Neural cell (in vitro differentiated cells): ENCODE data around the gene AP5B1. TPM values are rescaled to one million over a fixed set of nuclear protein-coding genes. Genes with fewer than 3 reads are reported as not detected.

Experiments
- H2AFZ ChIP-seq: fragments of 200-600, 300-800 bp; sonication (generic), shearing (Covaris generic); 2 replicates; pipeline ENCODE4 v1.6.0; 2014; ENCODE audit warnings: low read depth, mild to moderate bottlenecking, antibody characterized with exemption, low read length, moderate library complexity
- H3F3A ChIP-seq: fragments of 200-600 bp; shearing (Covaris generic); 2 replicates; pipeline ENCODE4 v1.6.1; 2016; ENCODE audit warnings: mild to moderate bottlenecking, moderate library complexity, mixed read lengths, antibody characterized with exemption, low read length; ENCODE audit not compliant: insufficient read depth, poor library complexity, severe bottlenecking
- H3K27ac ChIP-seq: fragments of 200-600, 300-800 bp; sonication (generic), shearing (Covaris generic); 2 replicates; pipeline ENCODE4 v1.5.1; 2014; ENCODE audit warnings: mild to moderate bottlenecking, low read length, moderate library complexity
- H3K27me3 ChIP-seq: fragments of 300-800, 200-600 bp; sonication (generic), shearing (Covaris generic); 2 replicates; pipeline ENCODE4 v1.6.0; 2014; ENCODE audit warnings: mild to moderate bottlenecking, low read depth, low read length, moderate library complexity; ENCODE audit not compliant: insufficient read depth
- H3K36me3 ChIP-seq: fragments of 300-800, 200-600 bp; sonication (generic), shearing (Covaris generic); 2 replicates; pipeline ENCODE4 v1.5.1; 2014; ENCODE audit warnings: mild to moderate bottlenecking, antibody characterized with exemption, low read length, moderate library complexity; ENCODE audit not compliant: insufficient read depth
- H3K4me2 ChIP-seq: fragments of 300-800, 200-600 bp; sonication (generic), shearing (Covaris generic); 2 replicates; pipeline ENCODE4 v1.6.0; 2014; ENCODE audit warnings: mild to moderate bottlenecking, low read length
- H3K4me3 ChIP-seq: fragments of 300-800, 200-600 bp; sonication (generic), shearing (Covaris generic); 2 replicates; pipeline ENCODE4 v1.5.1; 2014; ENCODE audit warnings: mild to moderate bottlenecking, low read length, moderate library complexity
- H3K79me2 ChIP-seq: fragments of 200-600 bp; shearing (Covaris generic); replicated peaks from 2 replicates; pipeline ENCODE4 v1.6.0; 2014; ENCODE audit warnings: mild to moderate bottlenecking, low read length, moderate library complexity; ENCODE audit not compliant: insufficient read depth
- H3K9ac ChIP-seq: fragments of 300-800, 200-600 bp; sonication (generic), shearing (Covaris generic); 2 replicates; pipeline ENCODE4 v1.6.1; 2016; ENCODE audit warnings: mild to moderate bottlenecking, low read length, mixed read lengths
- H3K9me2 ChIP-seq: fragments of 200-600 bp; shearing (Covaris generic); 2 replicates; pipeline ENCODE4 v1.6.1; 2016; ENCODE audit warnings: mild to moderate bottlenecking, low read length, mixed read lengths; ENCODE audit not compliant: insufficient read depth
- H3K9me3 ChIP-seq: fragments of 200-600, 300-800 bp; sonication (generic), shearing (Covaris generic); 2 replicates; pipeline ENCODE4 v1.6.1; 2016; ENCODE audit warnings: mild to moderate bottlenecking, mixed run types, low read length, moderate library complexity, mixed read lengths
- H4K20me1 ChIP-seq: fragments of 200-600 bp; shearing (Covaris generic); 2 replicates; pipeline ENCODE4 v1.6.1; 2016; ENCODE audit warnings: mild to moderate bottlenecking, mixed run types; ENCODE audit not compliant: insufficient read depth
- EP300 ChIP-seq: fragments of 450-650 bp; conservative IDR thresholded peaks from 2 replicates; pipeline ENCODE4 v1.6.1; 2014; ENCODE audit warnings: antibody characterized with exemption, mild to moderate bottlenecking, moderate library complexity; ENCODE audit not compliant: poor library complexity, severe bottlenecking
- EZH2 ChIP-seq: fragments of 200-600, 300-800 bp; shearing (Covaris generic), sonication (generic); IDR thresholded peaks from 2 replicates; pipeline ENCODE4 v1.6.1; 2014; ENCODE audit warnings: antibody characterized with exemption, low read length, borderline replicate concordance, mild to moderate bottlenecking; ENCODE audit not compliant: insufficient read depth, poor library complexity, severe bottlenecking
- MXI1 ChIP-seq: fragments of 450-650 bp; conservative IDR thresholded peaks from 2 replicates; pipeline ENCODE4 v1.6.1; 2014; ENCODE audit warnings: antibody characterized with exemption, mild to moderate bottlenecking; ENCODE audit not compliant: poor library complexity, severe bottlenecking
- POLR2AphosphoS5 ChIP-seq: IDR thresholded peaks from 2 replicates; pipeline ENCODE4 v1.6.1; 2012
- RAD21 ChIP-seq: fragments of 450-650 bp; conservative IDR thresholded peaks from 2 replicates; pipeline ENCODE4 v1.6.1; 2014; ENCODE audit warnings: antibody characterized with exemption, mild to moderate bottlenecking, moderate library complexity
- REST ChIP-seq: IDR thresholded peaks from 2 replicates; pipeline ENCODE4 v1.6.1; 2012; ENCODE audit warnings: borderline replicate concordance
- SMC3 ChIP-seq: fragments of 450-650 bp; conservative IDR thresholded peaks from 2 replicates; pipeline ENCODE4 v1.6.1; 2014; ENCODE audit warnings: antibody characterized with exemption, mild to moderate bottlenecking, moderate library complexity; ENCODE audit not compliant: poor library complexity
- TAF1 ChIP-seq: IDR thresholded peaks from 2 replicates; pipeline ENCODE4 v1.6.1; 2012; ENCODE audit warnings: low read depth
- polyA plus RNA-seq: library from polyadenylated mRNA; depleted of rRNA; stranded (reverse); fragments of >200 nt; gene quantifications from 2 replicates; pipeline ENCODE4 v1.2.3, GENCODE V29; 2014
- TF ChIP-seq, protein P1 (sequence below): fragments of 450-650 bp; IDR thresholded peaks from 2 replicates; pipeline ENCODE4 v1.5.1; 2014; ENCODE audit warnings: antibody characterized with exemption, mild to moderate bottlenecking, moderate library complexity; ENCODE audit not compliant: poor library complexity, severe bottlenecking

Gene AP5B1
- polyA plus RNA-seq, 1 donor from 2014 or later, result 0.52 TPM

- Histone ChIP-seq H3K36me3 (no peaks in the 10 kb centered on the region), H4K20me1 (no peaks in the 10 kb centered on the region), H3K4me3 (no peak overlapping the region), H3K9me3 (no peaks in the 10 kb centered on the region), H3K9me2 (no peaks in the 10 kb centered on the region), H3K79me2 (no peaks in the 10 kb centered on the region), H3K9ac (no peak overlapping the region), H3K4me2 (no peak overlapping the region), H3K27me3 (no peaks in the 10 kb centered on the region), H2AFZ (no peak overlapping the region), H3F3A (no peaks in the 10 kb centered on the region), H3K27ac (no peak overlapping the region)
- TF ChIP-seq REST (no peak), RAD21 (no peak), EP300 (no peak), TAF1 (no peak), POLR2AphosphoS5 (no peak), EZH2 (no peak), SMC3 (no peak), MXI1 (no peak)
- TF ChIP-seq, protein P1, sequence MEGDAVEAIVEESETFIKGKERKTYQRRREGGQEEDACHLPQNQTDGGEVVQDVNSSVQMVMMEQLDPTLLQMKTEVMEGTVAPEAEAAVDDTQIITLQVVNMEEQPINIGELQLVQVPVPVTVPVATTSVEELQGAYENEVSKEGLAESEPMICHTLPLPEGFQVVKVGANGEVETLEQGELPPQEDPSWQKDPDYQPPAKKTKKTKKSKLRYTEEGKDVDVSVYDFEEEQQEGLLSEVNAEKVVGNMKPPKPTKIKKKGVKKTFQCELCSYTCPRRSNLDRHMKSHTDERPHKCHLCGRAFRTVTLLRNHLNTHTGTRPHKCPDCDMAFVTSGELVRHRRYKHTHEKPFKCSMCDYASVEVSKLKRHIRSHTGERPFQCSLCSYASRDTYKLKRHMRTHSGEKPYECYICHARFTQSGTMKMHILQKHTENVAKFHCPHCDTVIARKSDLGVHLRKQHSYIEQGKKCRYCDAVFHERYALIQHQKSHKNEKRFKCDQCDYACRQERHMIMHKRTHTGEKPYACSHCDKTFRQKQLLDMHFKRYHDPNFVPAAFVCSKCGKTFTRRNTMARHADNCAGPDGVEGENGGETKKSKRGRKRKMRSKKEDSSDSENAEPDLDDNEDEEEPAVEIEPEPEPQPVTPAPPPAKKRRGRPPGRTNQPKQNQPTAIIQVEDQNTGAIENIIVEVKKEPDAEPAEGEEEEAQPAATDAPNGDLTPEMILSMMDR, result no peak
Observed at GRCh38 chr11:65726660-65727059, 54.1 kb downstream of the AP5B1 start.

Other genes starting within 250 kb of the AP5B1 start
- 3.5 and 4.6 TPM in 2 replicates for gene LTBP3, start 222.6 kb downstream of the AP5B1 start, polyA plus RNA-seq
- gene ZNRD2, start 210.5 kb downstream of the AP5B1 start, polyA plus RNA-seq, result 35.4 and 36.2 TPM in 2 replicates
- gene FAM89B, start 208.4 kb downstream of the AP5B1 start, polyA plus RNA-seq, result 75.1 and 86.1 TPM in 2 replicates
- 18.3 and 19.8 TPM in 2 replicates for gene EHBP1L1, start 204.9 kb downstream of the AP5B1 start, polyA plus RNA-seq
- gene KCNK7, start 185.2 kb downstream of the AP5B1 start, polyA plus RNA-seq, result 1.1 TPM in 1 of 2 replicates, not detected in the other
- 3.9 and 6.6 TPM in 2 replicates for gene MAP3K11, start 166.8 kb downstream of the AP5B1 start, polyA plus RNA-seq
- 7.8 and 8.1 TPM in 2 replicates for gene PCNX3, start 165.2 kb downstream of the AP5B1 start, polyA plus RNA-seq
- gene SIPA1, start 142.9 kb downstream of the AP5B1 start, polyA plus RNA-seq, result 0.16 and 6.5 TPM in 2 replicates
- gene RELA, start 118.1 kb downstream of the AP5B1 start, polyA plus RNA-seq, result 19.3 and 19.5 TPM in 2 replicates
- 102 and 109 TPM in 2 replicates for gene KAT5, start 68.7 kb downstream of the AP5B1 start, polyA plus RNA-seq
- 38.4 and 43.8 TPM in 2 replicates for gene RNASEH2C, start 60.2 kb downstream of the AP5B1 start, polyA plus RNA-seq
- gene OVOL1, start 6.1 kb upstream of the AP5B1 start, polyA plus RNA-seq, result not detected in 2 replicates
- gene SNX32, start 53.0 kb upstream of the AP5B1 start, polyA plus RNA-seq, result 12.6 and 16.0 TPM in 2 replicates
- gene CFL1, start 77.2 kb upstream of the AP5B1 start, polyA plus RNA-seq, result 1,633 and 1,984 TPM in 2 replicates
- 183 and 211 TPM in 2 replicates for gene MUS81, start 79.5 kb upstream of the AP5B1 start, polyA plus RNA-seq
- 0.50 and 0.67 TPM in 2 replicates for gene EFEMP2, start 91.8 kb upstream of the AP5B1 start, polyA plus RNA-seq
- gene CTSW, start 98.9 kb upstream of the AP5B1 start, polyA plus RNA-seq, result not detected in 2 replicates
- gene FIBP, start 107.5 kb upstream of the AP5B1 start, polyA plus RNA-seq, result 248 and 284 TPM in 2 replicates
- 28.5 TPM in 2 replicates for gene CCDC85B, start 109.7 kb upstream of the AP5B1 start, polyA plus RNA-seq
- gene FOSL1, start 119.4 kb upstream of the AP5B1 start, polyA plus RNA-seq, result 0.68 TPM in 1 of 2 replicates, not detected in the other
- 13.3 and 20.4 TPM in 2 replicates for gene C11orf68, start 138.1 kb upstream of the AP5B1 start, polyA plus RNA-seq
- 242 and 259 TPM in 2 replicates for gene DRAP1, start 138.4 kb upstream of the AP5B1 start, polyA plus RNA-seq
- 0.34 and 0.53 TPM in 2 replicates for gene TSGA10IP, start 164.5 kb upstream of the AP5B1 start, polyA plus RNA-seq
- 34.9 and 38.4 TPM in 2 replicates for gene SART1, start 180.8 kb upstream of the AP5B1 start, polyA plus RNA-seq
- 34.9 and 35.4 TPM in 2 replicates for gene EIF1AD, start 221.2 kb upstream of the AP5B1 start, polyA plus RNA-seq
- 41.6 and 60.0 TPM in 2 replicates for gene BANF1, start 221.5 kb upstream of the AP5B1 start, polyA plus RNA-seq
- not detected in 2 replicates for gene CST6, start 231.0 kb upstream of the AP5B1 start, polyA plus RNA-seq
- not detected in 2 replicates for gene CATSPER1, start 245.5 kb upstream of the AP5B1 start, polyA plus RNA-seq